GM23248 (cell line): Measurements from ENCODE around the gene NOL4L. TPM values are rescaled to one million over a fixed set of nuclear protein-coding genes. Genes with fewer than 3 reads are reported as not detected.

Experiments
- DNase-seq: peaks from one replicate; pipeline ENCODE4 v3.0.0-alpha.2; 2015
- H2AFZ ChIP-seq: fragments of 200-600 bp; sonication (generic); 2 replicates; pipeline ENCODE4 v1.6.1; 2016; ENCODE audit warnings: antibody characterized with exemption
- H3F3A ChIP-seq: fragments of 200-600 bp; sonication (generic); 2 replicates; pipeline ENCODE4 v1.6.1; 2016; ENCODE audit warnings: mild to moderate bottlenecking, antibody characterized with exemption, mixed run types; ENCODE audit not compliant: insufficient read depth
- H3K27ac ChIP-seq: fragments of 200-600 bp; sonication (generic); 2 replicates; pipeline ENCODE4 v1.5.1; 2016; ENCODE audit warnings: mild to moderate bottlenecking
- H3K27me3 ChIP-seq: fragments of 200-600 bp; sonication (generic); replicated peaks from 2 replicates; pipeline ENCODE4 v1.6.1; 2016; ENCODE audit warnings: mild to moderate bottlenecking; ENCODE audit not compliant: insufficient read depth
- H3K36me3 ChIP-seq: fragments of 200-600 bp; sonication (generic); 2 replicates; pipeline ENCODE4 v1.6.1; 2016; ENCODE audit warnings: low read depth, mild to moderate bottlenecking
- H3K4me1 ChIP-seq: fragments of 200-600 bp; sonication (generic); 2 replicates; pipeline ENCODE4 v1.6.1; 2016; ENCODE audit warnings: mild to moderate bottlenecking; ENCODE audit not compliant: insufficient read depth
- H3K4me2 ChIP-seq: fragments of 200-600 bp; sonication (generic); one replicate; pipeline ENCODE4 v1.6.1; 2016; ENCODE audit warnings: mild to moderate bottlenecking; ENCODE audit not compliant: unreplicated experiment
- H3K4me3 ChIP-seq: fragments of 200-600 bp; sonication (generic); 2 replicates; pipeline ENCODE4 v1.5.1; 2016; ENCODE audit warnings: mild to moderate bottlenecking
- H3K79me2 ChIP-seq: fragments of 200-600 bp; sonication (generic); 2 replicates; pipeline ENCODE4 v1.6.1; 2016; ENCODE audit warnings: mild to moderate bottlenecking; ENCODE audit not compliant: insufficient read depth
- H3K9ac ChIP-seq: fragments of 200-600 bp; sonication (generic); 2 replicates; pipeline ENCODE4 v1.6.1; 2016; ENCODE audit warnings: mild to moderate bottlenecking
- H3K9me2 ChIP-seq: fragments of 200-600 bp; sonication (generic); 2 replicates; pipeline ENCODE4 v1.6.1; 2016; ENCODE audit warnings: mixed run types, mild to moderate bottlenecking, moderate library complexity; ENCODE audit not compliant: insufficient read depth
- H3K9me3 ChIP-seq: fragments of 200-600 bp; sonication (generic); one replicate; pipeline ENCODE4 v1.6.1; 2017; ENCODE audit warnings: low read depth
- H4K20me1 ChIP-seq: fragments of 200-600 bp; sonication (generic); 2 replicates; pipeline ENCODE4 v1.6.0; 2016; ENCODE audit not compliant: insufficient read depth
- EZH2 ChIP-seq: fragments of 200-600 bp; sonication (generic); IDR thresholded peaks from 2 replicates; pipeline ENCODE4 v1.6.1; 2018; ENCODE audit warnings: antibody characterized with exemption, mild to moderate bottlenecking; ENCODE audit not compliant: insufficient read depth, poor library complexity, severe bottlenecking
- EZH2phosphoT487 ChIP-seq: fragments of 200-600 bp; sonication (generic); IDR thresholded peaks from 2 replicates; pipeline ENCODE4 v1.6.1; 2018; ENCODE audit warnings: antibody characterized with exemption, moderate library complexity, mild to moderate bottlenecking, low read depth; ENCODE audit not compliant: insufficient read depth
- WGBS, 2 experiments: methylation state at CpG; one replicate each; pipeline ENCODE4 v1.1.6; 2015 to 2017; ENCODE audit warnings: low lambda C conversion rate in 2 of 2, low coverage in 1 of 2; ENCODE audit errors: missing lambda C conversion rate in 2 of 2; 5-methylcytosine and 5-hydroxymethylcytosine counted together
- in situ Hi-C: fragments of 300-500 bp; cut with MboI; formaldehyde crosslinking; loops from 2 replicates; pipeline ENCODE4 v1.15.0; 2020
- polyA plus RNA-seq: library from polyadenylated mRNA; unstranded; fragments of >200 nt; fragmentation: Nextera tagmentation; extraction: Ambion mirVana; gene quantifications from 2 replicates; pipeline ENCODE4 v1.2.1, GENCODE V29; 2016
- total RNA-seq: library from RNA; depleted of rRNA; stranded (reverse); fragments of >200 nt; shearing (Covaris generic); gene quantifications from 2 replicates; pipeline ENCODE4 v1.2.3, GENCODE V29; 2014; rRNA removed

NOL4L gene
- 5.2 and 8.7 TPM in 2 replicates for total RNA-seq
- polyA plus RNA-seq = 7.9 and 8.3 TPM in 2 replicates

DNA sequence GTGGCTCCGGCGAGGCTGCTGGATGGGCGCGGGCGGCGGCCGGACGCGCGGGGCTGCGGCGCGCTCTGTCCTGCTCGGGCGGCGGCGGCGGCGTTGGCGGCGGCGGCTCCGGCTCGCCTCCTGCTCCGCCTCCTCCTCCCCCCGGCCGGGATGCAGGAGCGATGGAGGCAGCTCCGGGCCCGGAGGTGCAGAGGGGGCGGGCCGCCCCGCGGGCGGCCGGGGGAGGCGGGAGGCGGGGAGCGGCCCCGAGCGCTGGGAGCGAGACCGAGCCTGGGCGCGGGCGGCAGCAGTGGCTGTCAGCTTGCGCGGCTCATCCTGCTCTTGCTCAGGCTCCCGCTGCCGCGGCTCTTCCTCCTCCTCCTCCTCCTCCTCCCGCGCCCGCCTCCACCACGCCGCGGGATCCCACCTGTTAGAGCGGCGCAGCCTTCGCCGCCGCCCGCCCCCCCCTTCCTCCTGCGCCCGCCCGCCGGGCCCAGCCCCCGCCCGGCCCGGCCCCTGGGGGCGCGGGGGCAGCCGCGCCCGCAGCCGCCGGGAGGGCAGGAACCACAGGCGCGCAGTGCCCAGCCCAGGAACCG is at the start of gene NOL4L:
Gene NOL4L, minus strand, starts transcription at position 323 of the 575 bp plus-strand sequence. CDS start 443 bp downstream, outside the sequence.
- Histone ChIP-seq H3K9ac (no peak within 1 kb of the TSS), H3K36me3 (no peaks in the 10 kb centered on the region), H3F3A (peaks cover 12% of the 10 kb centered on the region; the same call in 1 of the 2 replicates), H3K27ac (no peak within 1 kb of the TSS), H3K9me2 (no peaks in the 10 kb centered on the region), H4K20me1 (no peaks in the 10 kb centered on the region), H3K9me3 (no peaks in the 10 kb centered on the region), H3K79me2 (no peaks in the 10 kb centered on the region), H3K4me1 (peaks cover 8% of the 10 kb centered on the region; the same call in 1 of the 2 replicates), H3K4me3 (peak within 1 kb of the TSS; percentile 74), H3K4me2 (peak within 1 kb of the TSS; percentile 65), H3K27me3 (no peaks in the 10 kb centered on the region; the same call in 1 of the 2 replicates), H2AFZ (peak within 1 kb of the TSS; percentile 72)
- peak; percentile 55 for DNase-seq
- TF ChIP-seq EZH2phosphoT487 = no peak
- TF ChIP-seq EZH2 = no peak
- in situ Hi-C loops = no loop called here
- WGBS, 2 experiments = 2 to 3% methylated on average over 11 to 75 of the region's 80 CpGs

DNA sequence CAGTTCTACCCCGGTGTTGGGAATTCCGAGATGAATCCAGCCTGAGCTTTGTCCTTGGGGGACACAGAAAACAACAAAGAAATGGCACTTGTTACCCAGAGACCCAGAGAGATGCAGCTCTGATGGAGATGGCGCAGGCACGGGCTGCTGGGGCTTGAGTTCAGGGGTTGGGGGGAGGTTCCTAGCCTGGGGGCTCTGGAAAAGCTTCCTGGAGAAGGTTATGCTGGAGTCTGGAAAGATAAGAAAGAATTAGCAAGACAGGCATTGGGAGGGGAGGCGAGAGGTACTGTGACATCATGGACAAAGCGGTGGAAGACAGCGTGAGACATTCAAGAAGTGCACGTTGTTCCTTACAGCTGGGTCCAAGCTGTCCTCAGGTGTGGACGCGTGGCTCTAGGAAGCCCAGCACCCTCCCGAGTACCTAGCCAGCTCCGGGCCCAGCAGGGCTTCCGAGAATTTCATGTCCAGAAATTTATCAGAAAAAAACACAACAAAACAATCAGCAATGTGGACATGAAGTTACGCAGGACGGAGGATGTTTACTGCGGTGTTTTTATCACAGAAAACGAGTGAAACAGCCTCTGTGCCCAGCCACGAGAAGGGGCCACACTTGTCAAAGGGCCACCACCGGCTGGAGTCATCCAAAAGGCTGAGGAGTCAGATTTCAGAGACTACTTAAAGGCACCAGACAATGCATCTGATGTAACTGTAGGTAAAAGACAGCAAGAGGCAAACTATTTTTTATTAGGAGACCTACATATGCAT is 49.1 kb upstream of the NOL4L start:
- Histone ChIP-seq H3K4me1 (no peaks in the 10 kb centered on the region; the same call in 1 of the 2 replicates), H3K79me2 (no peaks in the 10 kb centered on the region), H3K27me3 (no peaks in the 10 kb centered on the region), H3F3A (no peaks in the 10 kb centered on the region), H3K9me3 (no peaks in the 10 kb centered on the region), H3K9me2 (no peaks in the 10 kb centered on the region), H4K20me1 (no peaks in the 10 kb centered on the region), H3K4me3 (no peak overlapping the region), H2AFZ (no peak overlapping the region), H3K4me2 (no peak overlapping the region), H3K27ac (no peak overlapping the region), H3K9ac (no peak overlapping the region), H3K36me3 (no peaks in the 10 kb centered on the region)
- DNase-seq = peak; percentile 22
- WGBS, 2 experiments = 53 to 54% methylated on average over 19 of the region's 19 CpGs
- in situ Hi-C loops = no loop called here
- TF ChIP-seq EZH2phosphoT487 = no peak
- TF ChIP-seq EZH2 = no peak

DNA sequence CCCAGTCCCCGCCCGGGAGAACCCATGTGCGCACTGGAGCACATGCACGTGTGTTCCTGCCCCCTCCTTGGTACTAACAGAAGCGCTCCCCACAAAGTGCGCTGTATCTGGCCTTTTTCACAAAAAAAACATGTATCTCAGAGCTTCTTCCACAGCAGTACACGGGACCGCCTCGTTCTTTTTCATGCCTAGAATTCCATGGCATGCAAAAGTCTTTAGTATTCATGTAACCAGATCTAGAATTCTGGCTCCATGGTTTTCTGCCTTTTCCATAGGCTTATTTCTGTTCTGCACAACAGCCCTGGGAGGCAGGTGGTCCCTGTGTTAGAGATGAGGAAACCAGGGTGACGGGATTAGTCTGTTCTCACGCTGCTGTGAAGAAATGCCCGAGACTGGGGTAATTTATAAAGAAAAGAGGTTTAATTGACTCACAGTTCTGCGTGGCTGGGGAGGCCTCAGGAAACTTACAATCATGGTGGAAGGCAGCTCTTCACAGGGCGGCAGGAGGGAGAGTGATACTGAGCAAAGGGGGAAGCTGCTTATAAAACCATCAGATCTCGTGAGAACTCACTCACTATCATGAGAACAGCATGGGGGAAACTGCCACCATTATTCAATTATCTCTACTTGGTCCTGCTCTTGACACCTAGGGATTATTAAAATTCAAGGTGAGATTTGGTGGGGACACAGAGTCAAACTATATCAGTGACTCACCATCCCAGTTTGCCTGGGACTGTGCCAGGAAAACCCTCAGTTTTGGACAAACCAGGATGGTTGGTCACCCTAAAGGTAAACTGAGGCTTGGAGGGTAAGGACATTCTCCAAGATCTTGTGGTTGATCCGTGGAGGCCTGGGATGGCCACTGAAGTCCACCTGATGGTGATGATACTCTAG is 47.6 kb upstream of the NOL4L start:
- H3K36me3 ChIP-seq = no peaks in the 10 kb centered on the region
- H3K9ac ChIP-seq = no peak overlapping the region
- H3K27me3 ChIP-seq = no peaks in the 10 kb centered on the region
- no peak for TF ChIP-seq EZH2
- TF ChIP-seq EZH2phosphoT487 = no peak
- H3K4me2 ChIP-seq = no peak overlapping the region
- no peaks in the 10 kb centered on the region; the same call in 1 of the 2 replicates for H3K4me1 ChIP-seq
- no peaks in the 10 kb centered on the region for H3K79me2 ChIP-seq
- DNase-seq = no peak
- no peaks in the 10 kb centered on the region for H3F3A ChIP-seq
- 86 to 87% methylated on average over 16 of the region's 16 CpGs for WGBS, 2 experiments
- in situ Hi-C loops = no loop called here
- no peaks in the 10 kb centered on the region for H4K20me1 ChIP-seq
- H3K9me3 ChIP-seq = no peaks in the 10 kb centered on the region
- no peak overlapping the region for H3K4me3 ChIP-seq
- H2AFZ ChIP-seq = no peak overlapping the region
- no peaks in the 10 kb centered on the region for H3K9me2 ChIP-seq
- H3K27ac ChIP-seq = no peak overlapping the region

- DNase-seq = no peak
- in situ Hi-C loops = no loop called here
- H3K79me2 ChIP-seq = no peaks in the 10 kb centered on the region
- WGBS, 2 experiments = 69 to 70% methylated on average over 9 of the region's 9 CpGs
- H2AFZ ChIP-seq = no peak overlapping the region
- peaks cover 5% of the 10 kb centered on the region for H3K4me1 ChIP-seq
- no peak for TF ChIP-seq EZH2phosphoT487
- no peak for TF ChIP-seq EZH2
- no peak overlapping the region for H3K4me2 ChIP-seq
- no peaks in the 10 kb centered on the region for H3K27me3 ChIP-seq
- H4K20me1 ChIP-seq = no peaks in the 10 kb centered on the region
- no peak overlapping the region for H3K9ac ChIP-seq
- no peak overlapping the region for H3K27ac ChIP-seq
- H3F3A ChIP-seq = no peaks in the 10 kb centered on the region
- no peaks in the 10 kb centered on the region for H3K9me3 ChIP-seq
- no peak overlapping the region for H3K4me3 ChIP-seq
- H3K9me2 ChIP-seq = no peaks in the 10 kb centered on the region
- no peaks in the 10 kb centered on the region for H3K36me3 ChIP-seq
Measured at GRCh38 chr20:32631933-32632460, 46.9 kb upstream of the NOL4L start.
